Middle frontal gyrus (tissue), 1 donor: ENCODE data around the gene HES2.
"Not testable (repeated sequence)": the region's sequence is repeated elsewhere in the genome, so short reads cannot be mapped to it uniquely, and the experiment has no call there.

Source experiments
- DNase-seq: peaks from one replicate; pipeline ENCODE4 v3.0.0-alpha.2; 2015; ENCODE audit warnings: low spot score; ENCODE audit errors: extremely low spot score

The HES2 gene

GRCh38 chr1:6419804-6420453, at the start of gene HES2:
Gene HES2, minus strand, starts transcription at chr1:6419919. Its CDS starts 99 bp downstream, at chr1:6419820.
- no peak for DNase-seq

- DNase-seq = no peak
Measured at GRCh38 chr1:6468729-6469461, 49.2 kb upstream of the HES2 start.

- no peak for DNase-seq
Measured at GRCh38 chr1:6467744-6468688, 48.3 kb upstream of the HES2 start.

GRCh38 chr1:6467224-6467623, 47.5 kb upstream of the HES2 start:
- no peak for DNase-seq

- no peak for DNase-seq
Measured at GRCh38 chr1:6466751-6467150, 47.0 kb upstream of the HES2 start.

- no peak for DNase-seq
Measured at GRCh38 chr1:6466023-6466422, 46.3 kb upstream of the HES2 start, which contains the start of gene TNFRSF25. Gene TNFRSF25, minus strand, starts transcription at chr1:6466173. Its CDS starts 66 bp downstream, at chr1:6466107.

- no peak for DNase-seq
Measured at GRCh38 chr1:6465461-6466005, 45.8 kb upstream of the HES2 start.

- no peak for DNase-seq
Measured at GRCh38 chr1:6464915-6465314, 45.2 kb upstream of the HES2 start.

GRCh38 chr1:6464514-6464836, 44.8 kb upstream of the HES2 start:
- DNase-seq = no peak

- DNase-seq = no peak
Measured at GRCh38 chr1:6463120-6463412, 43.3 kb upstream of the HES2 start.

GRCh38 chr1:6462412-6463119, 42.8 kb upstream of the HES2 start:
- DNase-seq = no peak

- DNase-seq = no peak
Measured at GRCh38 chr1:6461538-6462411, 42.1 kb upstream of the HES2 start.

GRCh38 chr1:6461051-6461530, 41.4 kb upstream of the HES2 start:
- DNase-seq = no peak

GRCh38 chr1:6460301-6461050, 40.8 kb upstream of the HES2 start:
- no peak for DNase-seq

- no peak for DNase-seq
Measured at GRCh38 chr1:6459850-6460265, 40.1 kb upstream of the HES2 start.

GRCh38 chr1:6456800-6457466, 37.2 kb upstream of the HES2 start:
- no peak for DNase-seq

- DNase-seq = not testable (repeated sequence)
Measured at GRCh38 chr1:6455752-6456520, 36.2 kb upstream of the HES2 start.
